ENCODE data around the gene ELP2.

GRCh38 chr18:36132756-36133155, 3.1 kb downstream of the ELP2 start:
- TF ChIP-seq, protein P1, sequence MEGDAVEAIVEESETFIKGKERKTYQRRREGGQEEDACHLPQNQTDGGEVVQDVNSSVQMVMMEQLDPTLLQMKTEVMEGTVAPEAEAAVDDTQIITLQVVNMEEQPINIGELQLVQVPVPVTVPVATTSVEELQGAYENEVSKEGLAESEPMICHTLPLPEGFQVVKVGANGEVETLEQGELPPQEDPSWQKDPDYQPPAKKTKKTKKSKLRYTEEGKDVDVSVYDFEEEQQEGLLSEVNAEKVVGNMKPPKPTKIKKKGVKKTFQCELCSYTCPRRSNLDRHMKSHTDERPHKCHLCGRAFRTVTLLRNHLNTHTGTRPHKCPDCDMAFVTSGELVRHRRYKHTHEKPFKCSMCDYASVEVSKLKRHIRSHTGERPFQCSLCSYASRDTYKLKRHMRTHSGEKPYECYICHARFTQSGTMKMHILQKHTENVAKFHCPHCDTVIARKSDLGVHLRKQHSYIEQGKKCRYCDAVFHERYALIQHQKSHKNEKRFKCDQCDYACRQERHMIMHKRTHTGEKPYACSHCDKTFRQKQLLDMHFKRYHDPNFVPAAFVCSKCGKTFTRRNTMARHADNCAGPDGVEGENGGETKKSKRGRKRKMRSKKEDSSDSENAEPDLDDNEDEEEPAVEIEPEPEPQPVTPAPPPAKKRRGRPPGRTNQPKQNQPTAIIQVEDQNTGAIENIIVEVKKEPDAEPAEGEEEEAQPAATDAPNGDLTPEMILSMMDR (IDR thresholded peaks at IDR 0.05): no peak
- no peak for TF ChIP-seq POLR2A (IDR thresholded peaks at IDR 0.05)
